HCT116 (cell line): ENCODE results near the gene NMNAT3.

Source experiments
- POLR2A ChIP-seq: IDR thresholded peaks from 2 replicates; pipeline ENCODE4 v1.7.0; 2011; ENCODE audit warnings: borderline replicate concordance; ENCODE audit not compliant: insufficient read depth, insufficient read length; ENCODE audit errors: extremely low read depth
- POLR2AphosphoS5 ChIP-seq: IDR thresholded peaks from 2 replicates; pipeline ENCODE4 v1.6.1; 2011; ENCODE audit warnings: mild to moderate bottlenecking, low read depth, low read length, moderate library complexity
- TCF7L2 ChIP-seq: IDR thresholded peaks from 2 replicates; pipeline ENCODE4 v1.7.0; 2011; ENCODE audit warnings: borderline replicate concordance, inconsistent platforms; ENCODE audit not compliant: insufficient read depth, insufficient read length; ENCODE audit errors: extremely low read depth
- TF ChIP-seq, protein P1 (sequence below), 3 experiments: fragments of 200-600 bp in 1 of 3; sonication (generic) in 1 of 3; IDR thresholded peaks in 2 of 3; conservative IDR thresholded peaks in 1 of 3; 2 replicates each; pipeline ENCODE4 v1.5.1; 2012 to 2017; ENCODE audit warnings: low read depth in 2 of 3, low read length in 2 of 3, antibody characterized with exemption in 1 of 3, borderline replicate concordance in 1 of 3, control low read depth in 1 of 3, mild to moderate bottlenecking in 1 of 3, mixed read lengths in 1 of 3, mixed run types in 1 of 3, moderate library complexity in 1 of 3; ENCODE audit not compliant: insufficient read depth in 1 of 3

DNA sequence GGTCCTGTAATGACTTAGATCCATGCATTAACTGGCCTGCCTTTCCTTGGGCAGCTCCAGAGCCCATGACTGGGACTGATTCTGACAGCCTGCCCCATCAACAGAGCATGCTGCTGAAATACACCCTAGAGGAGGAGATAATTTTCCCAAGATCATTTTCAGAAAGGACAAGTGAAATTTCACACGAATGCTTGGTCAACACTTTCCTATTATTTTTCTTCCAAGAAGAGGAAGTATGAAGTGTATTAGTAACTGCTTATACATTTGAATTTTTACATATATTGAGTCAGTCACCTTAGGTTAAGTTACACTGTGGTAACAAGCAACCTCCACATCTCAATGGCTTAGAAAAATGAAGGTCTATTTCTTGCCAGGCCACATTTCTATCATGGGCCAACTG, 9.7 kb upstream of the NMNAT3 start:
- TF ChIP-seq POLR2AphosphoS5 (no peak), POLR2A (no peak), TCF7L2 (no peak)
- TF ChIP-seq, protein P1, sequence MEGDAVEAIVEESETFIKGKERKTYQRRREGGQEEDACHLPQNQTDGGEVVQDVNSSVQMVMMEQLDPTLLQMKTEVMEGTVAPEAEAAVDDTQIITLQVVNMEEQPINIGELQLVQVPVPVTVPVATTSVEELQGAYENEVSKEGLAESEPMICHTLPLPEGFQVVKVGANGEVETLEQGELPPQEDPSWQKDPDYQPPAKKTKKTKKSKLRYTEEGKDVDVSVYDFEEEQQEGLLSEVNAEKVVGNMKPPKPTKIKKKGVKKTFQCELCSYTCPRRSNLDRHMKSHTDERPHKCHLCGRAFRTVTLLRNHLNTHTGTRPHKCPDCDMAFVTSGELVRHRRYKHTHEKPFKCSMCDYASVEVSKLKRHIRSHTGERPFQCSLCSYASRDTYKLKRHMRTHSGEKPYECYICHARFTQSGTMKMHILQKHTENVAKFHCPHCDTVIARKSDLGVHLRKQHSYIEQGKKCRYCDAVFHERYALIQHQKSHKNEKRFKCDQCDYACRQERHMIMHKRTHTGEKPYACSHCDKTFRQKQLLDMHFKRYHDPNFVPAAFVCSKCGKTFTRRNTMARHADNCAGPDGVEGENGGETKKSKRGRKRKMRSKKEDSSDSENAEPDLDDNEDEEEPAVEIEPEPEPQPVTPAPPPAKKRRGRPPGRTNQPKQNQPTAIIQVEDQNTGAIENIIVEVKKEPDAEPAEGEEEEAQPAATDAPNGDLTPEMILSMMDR (IDR thresholded peaks at IDR 0.05 in 2 of 3, conservative IDR thresholded peaks at IDR 0.05 in 1 of 3; ENCODE audit: borderline replicate concordance in 1 of 3, insufficient read depth in 1 of 3, low read depth in 2 of 3, low read length in 2 of 3): no peak
